HFFc6 (cell line): ENCODE results near the gene GBP3. TPM values are rescaled to one million over a fixed set of nuclear protein-coding genes. Genes with fewer than 3 reads are reported as not detected.
A peak's percentile ranks its signal among the peaks of the same experiment; 100 is the strongest.

Experiments
- DNase-seq: peaks from one replicate; pipeline ENCODE4 v3.0.0-alpha.2; 2018
- H3K27ac Mint-ChIP-seq: 2 replicates; pipeline ENCODE4 v1.8.0; 2020; ENCODE audit warnings: mild to moderate bottlenecking, mixed read lengths
- H3K27me3 Mint-ChIP-seq: 2 replicates; pipeline ENCODE4 v1.8.0; 2021; ENCODE audit warnings: mild to moderate bottlenecking, moderate library complexity, mixed read lengths; ENCODE audit not compliant: insufficient read depth
- H3K36me3 Mint-ChIP-seq: 2 replicates; pipeline ENCODE4 v1.8.0; 2021; ENCODE audit warnings: low read depth, mixed read lengths
- H3K4me1 Mint-ChIP-seq: 2 replicates; pipeline ENCODE4 v1.8.0; 2020; ENCODE audit warnings: low read depth, mixed read lengths
- H3K4me3 Mint-ChIP-seq: 2 replicates; pipeline ENCODE4 v1.8.0; 2020; ENCODE audit warnings: mild to moderate bottlenecking, moderate library complexity, mixed read lengths
- H3K9me3 Mint-ChIP-seq: 2 replicates; pipeline ENCODE4 v1.8.0; 2020; ENCODE audit warnings: mild to moderate bottlenecking, mixed read lengths
- CTCF ChIP-seq: fragments of 200-600 bp; sonication (generic); IDR thresholded peaks from 2 replicates; pipeline ENCODE4 v1.5.0; 2021; ENCODE audit warnings: antibody characterized with exemption, mild to moderate bottlenecking
- total RNA-seq, 6 experiments: library from RNA; stranded (reverse); fragmentation: NEBNext Ultra II Directional; extraction: Animal tissue kit (Norgen Biotek cat#: 25700); gene quantifications; 2 replicates in 1 of 6; 3 replicates in 5 of 6; pipeline ENCODE4 v1.2.3, GENCODE V29; 2021

GBP3 gene
- total RNA-seq, 6 experiments from 2014 or later = 26.5 to 44.6 (median 39.3) TPM

- peak overlapping the region; percentile 86 for H3K27ac Mint-ChIP-seq
- peak overlapping the region; percentile 88 for H3K4me3 Mint-ChIP-seq
- TF ChIP-seq CTCF = no peak
Measured at GRCh38 chr1:89064632-89065031, 42.0 kb upstream of the GBP3 start.

GRCh38 chr1:89063094-89063493 lies 40.4 kb upstream of the GBP3 start:
- DNase-seq = no peak
- H3K4me3 Mint-ChIP-seq = peak overlapping the region; percentile 88
- H3K27me3 Mint-ChIP-seq = peaks cover 2% of the 10 kb centered on the region; the same call in 1 of the 2 replicates
- TF ChIP-seq CTCF = no peak
- peaks cover 49% of the 10 kb centered on the region for H3K4me1 Mint-ChIP-seq
- H3K9me3 Mint-ChIP-seq = no peaks in the 10 kb centered on the region
- no peak overlapping the region; the same call in 1 of the 2 replicates for H3K27ac Mint-ChIP-seq
- H3K36me3 Mint-ChIP-seq = peaks cover 23% of the 10 kb centered on the region

More at GRCh38 chr1:89064632-89065031, 42.0 kb upstream of the GBP3 start:
- no peak for DNase-seq
- H3K27me3 Mint-ChIP-seq = peaks cover 2% of the 10 kb centered on the region; the same call in 1 of the 2 replicates
- H3K9me3 Mint-ChIP-seq = no peaks in the 10 kb centered on the region
- H3K4me1 Mint-ChIP-seq = peaks cover 59% of the 10 kb centered on the region
- peaks cover 16% of the 10 kb centered on the region for H3K36me3 Mint-ChIP-seq

- DNase-seq = no peak
- TF ChIP-seq CTCF = no peak
- peaks cover 24% of the 10 kb centered on the region for H3K36me3 Mint-ChIP-seq
- no peak overlapping the region for H3K4me3 Mint-ChIP-seq
- no peak overlapping the region for H3K27ac Mint-ChIP-seq
- peaks cover 2% of the 10 kb centered on the region; the same call in 1 of the 2 replicates for H3K27me3 Mint-ChIP-seq
- peaks cover 41% of the 10 kb centered on the region for H3K4me1 Mint-ChIP-seq
- H3K9me3 Mint-ChIP-seq = no peaks in the 10 kb centered on the region
Measured at GRCh38 chr1:89060091-89060490, 37.4 kb upstream of the GBP3 start.

- Mint-ChIP-seq H3K27me3 (no peaks in the 10 kb centered on the region), H3K36me3 (peaks cover 19% of the 10 kb centered on the region)
- DNase-seq = no peak
Measured at GRCh38 chr1:89051955-89052312, 29.3 kb upstream of the GBP3 start.

GRCh38 chr1:89051300-89051954 lies 28.8 kb upstream of the GBP3 start:
- H3K4me3 Mint-ChIP-seq = no peak overlapping the region
- no peak for DNase-seq
- no peak overlapping the region for H3K27ac Mint-ChIP-seq
- H3K9me3 Mint-ChIP-seq = no peaks in the 10 kb centered on the region
- no peaks in the 10 kb centered on the region for H3K27me3 Mint-ChIP-seq
- TF ChIP-seq CTCF = no peak
- H3K36me3 Mint-ChIP-seq = peaks cover 19% of the 10 kb centered on the region
- H3K4me1 Mint-ChIP-seq = no peaks in the 10 kb centered on the region

More at GRCh38 chr1:89051955-89052312, 29.3 kb upstream of the GBP3 start:
- H3K9me3 Mint-ChIP-seq = no peaks in the 10 kb centered on the region
- TF ChIP-seq CTCF = no peak
- no peaks in the 10 kb centered on the region for H3K4me1 Mint-ChIP-seq
- H3K4me3 Mint-ChIP-seq = no peak overlapping the region
- H3K27ac Mint-ChIP-seq = no peak overlapping the region
